ENCODE results near the gene AARS2. TPM values are rescaled to one million over a fixed set of nuclear protein-coding genes. Genes with fewer than 3 reads are reported as not detected.

Gene AARS2
- total RNA-seq, 6 donors from 2014 or later, result 11.1 to 23.0 (median 12.0) TPM

DNA sequence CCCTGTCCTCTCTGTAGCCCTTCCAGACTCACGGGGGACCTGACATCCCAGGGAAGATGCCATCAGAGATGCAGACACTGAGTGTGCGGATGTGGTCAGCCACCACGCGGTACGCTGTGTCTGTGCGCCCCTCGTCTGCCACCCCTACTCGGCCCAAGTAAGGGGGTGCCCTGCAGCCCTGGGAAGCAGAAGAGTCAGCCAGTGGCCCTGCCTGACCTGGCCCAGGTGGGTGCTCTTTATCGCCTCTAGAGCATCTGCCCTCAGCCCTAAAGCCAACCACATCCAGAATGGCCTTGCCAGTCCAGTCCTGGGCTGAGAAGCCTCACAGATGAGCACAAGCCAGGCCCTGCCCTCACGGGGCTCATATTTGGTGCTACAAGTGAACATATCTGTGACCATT lies 5.9 kb downstream of the AARS2 start:
- ATAC-seq (ENCODE audit: low FRiP score in 2 of 2), result no peak
- H3K4me3 ChIP-seq, result no peak overlapping the region
- 98% methylated on average over 7 to 10 of the region's 10 CpGs for WGBS, 2 donors
- H3K9me3 ChIP-seq, result no peaks in the 10 kb centered on the region
- H3K4me1 ChIP-seq, result peaks cover 3 to 7% (median 6%) of the 10 kb centered on the region in 4 donors
- H3K36me3 ChIP-seq, result peaks cover 17 to 90% (median 77%) of the 10 kb centered on the region in 4 donors
- DNase-seq, result no peak
- no peak overlapping the region for H3K27ac ChIP-seq
- H3K27me3 ChIP-seq, result no peaks in the 10 kb centered on the region
- no peak for TF ChIP-seq POLR2A (IDR thresholded peaks at IDR 0.05)
- TF ChIP-seq EP300 (IDR thresholded peaks at IDR 0.05), result no peak
- TF ChIP-seq CTCF (IDR thresholded peaks at IDR 0.05), result no peak
- no peak for TF ChIP-seq POLR2AphosphoS5 (IDR thresholded peaks at IDR 0.05)

- no peak for ATAC-seq (ENCODE audit: low FRiP score in 2 of 2)
- H3K4me3 ChIP-seq, result no peak overlapping the region
- H3K36me3 ChIP-seq, result peaks cover 20 to 95% (median 82%) of the 10 kb centered on the region in 4 donors
- no peaks in the 10 kb centered on the region for H3K9me3 ChIP-seq
- no peak overlapping the region for H3K27ac ChIP-seq
- no peaks in the 10 kb centered on the region for H3K27me3 ChIP-seq
- no peak for TF ChIP-seq POLR2AphosphoS5 (IDR thresholded peaks at IDR 0.05)
- no peak for TF ChIP-seq EP300 (IDR thresholded peaks at IDR 0.05)
- TF ChIP-seq CTCF (IDR thresholded peaks at IDR 0.05), result no peak
- TF ChIP-seq POLR2A (IDR thresholded peaks at IDR 0.05), result no peak
- no peak for DNase-seq
- 94 to 97% methylated on average over 7 to 8 of the region's 8 CpGs for WGBS, 2 donors
- H3K4me1 ChIP-seq, result peaks cover 0 to 2% (median 1%) of the 10 kb centered on the region in 4 donors
Observed at GRCh38 chr6:44306710-44307109, 6.4 kb downstream of the AARS2 start.

DNA sequence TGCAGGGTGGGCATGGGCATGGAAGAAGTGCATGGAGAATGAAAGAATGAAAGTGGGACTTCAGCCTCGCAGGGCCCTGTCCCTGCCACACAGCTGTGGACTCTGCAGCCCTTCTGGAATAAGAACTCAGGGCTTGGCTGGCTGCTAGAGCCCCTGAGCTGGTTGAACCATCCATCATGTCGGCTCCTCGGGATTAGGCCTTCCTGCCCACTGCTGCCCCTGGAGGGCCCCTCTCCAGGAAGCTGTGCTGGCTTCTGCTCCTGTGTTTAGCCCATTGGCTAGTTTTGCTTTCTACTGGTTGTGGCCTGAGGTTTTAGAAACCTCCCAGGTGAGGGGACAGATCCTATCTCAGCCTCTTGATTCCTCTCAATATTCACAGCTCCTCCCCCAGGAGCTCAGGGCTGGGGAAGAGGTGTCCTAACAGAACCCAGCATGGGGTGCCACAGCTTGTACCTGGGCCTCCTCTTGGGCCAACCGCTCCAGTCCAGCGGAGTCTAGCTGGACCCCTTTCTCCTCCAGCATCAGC lies 7.9 kb downstream of the AARS2 start:
- Histone ChIP-seq H3K4me1 (no peaks in the 10 kb centered on the region), H3K36me3 (peaks cover 18 to 99% (median 82%) of the 10 kb centered on the region in 4 donors), H3K9me3 (no peaks in the 10 kb centered on the region), H3K27me3 (no peaks in the 10 kb centered on the region), H3K27ac (no peak overlapping the region), H3K4me3 (no peak overlapping the region)
- 76 to 79% methylated on average over 5 of the region's 5 CpGs for WGBS, 2 donors
- ATAC-seq (ENCODE audit: low FRiP score in 2 of 2) (no peak), DNase-seq (no peak)
- no peak for TF ChIP-seq POLR2A (IDR thresholded peaks at IDR 0.05)

DNA sequence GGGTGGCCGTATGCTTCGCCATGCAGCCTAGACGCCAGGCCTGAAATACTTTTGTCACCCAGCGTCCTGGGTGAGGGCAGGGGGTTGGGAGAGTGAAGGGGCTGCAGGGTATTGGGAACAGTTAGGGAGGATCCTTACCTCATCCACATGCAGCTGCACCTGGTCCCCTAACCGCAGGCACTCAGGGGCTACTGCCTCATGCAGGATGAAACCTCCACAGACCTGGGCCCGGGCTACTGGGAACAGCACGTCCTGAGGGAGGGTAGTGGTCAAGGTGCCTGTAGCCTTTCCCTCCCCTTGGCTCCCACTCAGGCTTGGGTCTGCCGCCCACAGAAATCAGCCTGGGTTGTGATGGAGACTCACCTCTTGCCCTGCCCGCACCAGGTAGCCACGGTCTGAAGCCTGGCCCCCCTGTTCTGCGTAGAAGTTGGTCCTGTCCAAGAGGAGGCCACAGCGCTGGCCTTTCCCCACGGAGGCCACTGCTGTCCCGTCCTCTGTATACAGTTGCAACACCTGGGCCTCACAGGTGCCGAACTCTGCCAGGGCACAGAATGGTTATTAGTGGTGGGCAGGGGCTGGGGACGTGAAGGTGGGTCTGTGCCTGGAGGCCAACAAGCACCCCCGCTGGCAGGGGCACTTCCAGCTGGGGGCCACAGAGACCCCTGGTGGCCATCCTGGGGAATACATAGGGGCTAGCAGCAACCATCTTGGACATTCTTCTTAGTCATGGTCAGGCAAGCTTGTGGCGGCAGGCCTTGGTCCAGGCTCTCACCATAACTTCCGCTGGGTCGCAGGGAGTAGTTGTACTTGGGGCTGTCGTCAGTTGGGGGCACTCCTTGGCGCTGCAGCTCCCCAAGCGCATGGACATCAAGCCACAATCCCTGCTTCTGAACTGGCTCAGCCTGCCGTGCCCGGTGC lies 8.6 kb downstream of the AARS2 start:
- Histone ChIP-seq H3K36me3 (peaks cover 14 to 94% (median 78%) of the 10 kb centered on the region in 4 donors), H3K4me3 (no peak overlapping the region), H3K9me3 (no peaks in the 10 kb centered on the region), H3K4me1 (no peaks in the 10 kb centered on the region), H3K27me3 (no peaks in the 10 kb centered on the region), H3K27ac (no peak overlapping the region)
- WGBS, 2 donors, result 85 to 87% methylated on average over 13 to 21 of the region's 25 CpGs
- TF ChIP-seq POLR2AphosphoS5 (IDR thresholded peaks at IDR 0.05) (no peak), EP300 (IDR thresholded peaks at IDR 0.05) (no peak), POLR2A (IDR thresholded peaks at IDR 0.05) (no peak), CTCF (IDR thresholded peaks at IDR 0.05) (peak; percentile 67 to 79 (median 74))
- peak in 1 of 2 donors; percentile 64 for ATAC-seq (ENCODE audit: low FRiP score in 2 of 2)
- DNase-seq, result peak in 1 of 2 donors; percentile 34

DNA sequence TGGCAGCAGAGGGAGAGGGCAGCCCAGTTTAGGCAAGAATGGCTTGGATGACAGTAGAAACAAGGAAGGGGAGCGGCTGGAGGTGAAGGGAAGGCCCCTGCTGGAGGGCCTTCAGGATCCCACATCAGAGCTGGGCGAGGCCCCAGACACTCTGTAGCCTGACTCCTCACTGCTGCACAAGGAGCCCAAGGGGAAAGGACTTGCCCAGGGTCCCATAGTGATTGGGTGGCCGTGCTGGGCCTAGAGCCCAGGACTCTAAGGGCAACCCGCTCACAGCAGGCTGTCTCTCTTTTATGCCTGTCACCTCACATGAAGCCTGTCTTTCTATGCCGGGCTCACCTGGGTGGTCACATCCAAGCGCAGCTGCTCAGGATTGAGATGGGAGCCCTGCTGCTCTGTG lies 9.3 kb downstream of the AARS2 start:
- no peak for ATAC-seq (ENCODE audit: low FRiP score in 2 of 2)
- no peak overlapping the region for H3K27ac ChIP-seq
- no peaks in the 10 kb centered on the region for H3K4me1 ChIP-seq
- no peak for DNase-seq
- 96 to 98% methylated on average over 4 to 6 of the region's 6 CpGs for WGBS, 2 donors
- TF ChIP-seq POLR2AphosphoS5 (IDR thresholded peaks at IDR 0.05) (no peak), CTCF (IDR thresholded peaks at IDR 0.05) (no peak), EP300 (IDR thresholded peaks at IDR 0.05) (no peak), POLR2A (IDR thresholded peaks at IDR 0.05) (no peak)
- H3K36me3 ChIP-seq, result peaks cover 14 to 87% (median 72%) of the 10 kb centered on the region in 4 donors
- no peak overlapping the region for H3K4me3 ChIP-seq
- H3K27me3 ChIP-seq, result no peaks in the 10 kb centered on the region
- no peaks in the 10 kb centered on the region for H3K9me3 ChIP-seq

Measured in upper lobe of left lung (tissue), 6 donors.